ENCODE data around the gene NUAK2. TPM values are rescaled to one million over a fixed set of nuclear protein-coding genes. Genes with fewer than 3 reads are reported as not detected.

Gene NUAK2
- total RNA-seq, 4 donors from 2014 or later, result 22.0 to 40.0 (median 30.9) TPM

DNA sequence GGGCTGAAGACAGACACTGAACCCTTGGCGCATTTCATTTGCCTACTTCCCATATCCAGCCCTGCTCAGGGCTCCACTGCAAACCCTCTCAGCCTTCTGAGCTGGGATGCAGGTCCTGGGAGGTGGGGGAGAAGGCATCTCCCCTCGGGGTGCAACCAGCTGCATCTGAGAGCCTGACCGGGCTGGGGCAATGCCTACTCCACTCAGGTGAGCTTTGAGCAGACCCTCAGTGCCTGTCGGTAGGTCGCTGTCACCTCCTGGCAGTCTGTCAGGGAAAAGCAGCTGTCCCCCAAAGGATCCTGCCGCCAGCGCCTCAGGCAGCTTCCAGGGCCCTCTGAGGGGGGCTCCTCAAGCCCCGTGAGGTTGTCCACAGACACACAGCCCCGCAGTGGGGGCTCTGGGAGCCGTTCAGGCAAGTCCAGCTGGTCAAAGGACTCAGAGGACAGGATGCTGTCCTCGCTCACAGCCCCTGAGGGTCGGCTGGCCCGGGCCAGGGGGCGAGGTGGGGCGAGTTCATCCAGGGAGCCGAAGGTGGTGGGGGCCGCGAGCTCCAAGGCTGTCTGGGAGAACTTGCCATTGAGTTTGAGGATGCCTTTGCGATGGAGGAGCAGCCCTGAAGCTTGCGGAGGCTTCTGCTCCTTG is 18.2 kb downstream of the NUAK2 start:
- Histone ChIP-seq H3K4me3 (no peak overlapping the region), H3K36me3 (peaks cover 0 to 55% (median 0%) of the 10 kb centered on the region in 3 donors), H3K4me1 (peaks cover 8 to 47% (median 14%) of the 10 kb centered on the region in 4 donors)

GRCh38 chr1:205301842-205302588 is 19.5 kb downstream of the NUAK2 start:
- Histone ChIP-seq H3K4me3 (no peak overlapping the region), H3K36me3 (peaks cover 0 to 44% (median 0%) of the 10 kb centered on the region in 3 donors), H3K27me3 (no peaks in the 10 kb centered on the region), H3K9me3 (no peaks in the 10 kb centered on the region), H3K4me1 (peaks cover 8 to 37% (median 13%) of the 10 kb centered on the region in 4 donors), H3K27ac (peak overlapping the region in 3 of 4 donors; percentile 24 to 60 (median 52))
- TF ChIP-seq POLR2A (IDR thresholded peaks at IDR 0.05) (no peak), CTCF (IDR thresholded peaks at IDR 0.05) (no peak)
- DNase-seq, result peak in 2 of 3 donors; percentile 58 to 81

More for the DNA sequence above, 18.2 kb downstream of the NUAK2 start:
- DNase-seq, result no peak
- no peak for TF ChIP-seq CTCF (IDR thresholded peaks at IDR 0.05)
- TF ChIP-seq POLR2A (IDR thresholded peaks at IDR 0.05), result no peak
- H3K27ac ChIP-seq, result peak overlapping the region in 1 of 4 donors; percentile 4
- H3K27me3 ChIP-seq, result no peaks in the 10 kb centered on the region
- H3K9me3 ChIP-seq, result no peaks in the 10 kb centered on the region

GRCh38 chr1:205301205-205301821 is 20.2 kb downstream of the NUAK2 start:
- DNase-seq, result peak; percentile 66 to 81 (median 78)
- H3K4me3 ChIP-seq, result no peak overlapping the region

DNA sequence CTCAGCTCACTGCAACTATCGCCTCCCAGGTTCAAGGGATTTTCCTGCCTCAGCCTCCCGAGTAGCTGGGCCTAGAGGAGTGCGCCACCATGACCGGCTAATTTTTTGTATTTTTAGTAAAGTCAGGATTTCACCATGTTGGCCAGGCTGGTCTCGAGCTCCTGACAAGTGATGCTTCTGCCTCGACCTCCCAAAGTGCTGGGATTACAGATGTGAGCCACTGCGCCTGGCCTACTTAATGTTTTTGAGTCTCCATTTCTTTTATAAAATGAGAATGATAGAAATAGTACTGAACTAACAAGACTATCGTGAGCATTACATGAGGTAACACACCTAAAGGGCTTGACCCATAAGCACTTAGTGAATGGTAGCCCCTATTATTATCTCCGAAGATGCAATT is 21.4 kb downstream of the NUAK2 start:
- H3K4me3 ChIP-seq, result no peak overlapping the region

More at GRCh38 chr1:205301205-205301821, 20.2 kb downstream of the NUAK2 start:
- Histone ChIP-seq H3K4me1 (peaks cover 8 to 30% (median 10%) of the 10 kb centered on the region in 4 donors), H3K36me3 (peaks cover 0 to 37% (median 0%) of the 10 kb centered on the region in 3 donors), H3K9me3 (no peaks in the 10 kb centered on the region), H3K27me3 (no peaks in the 10 kb centered on the region), H3K27ac (peak overlapping the region in 3 of 4 donors; percentile 24 to 60 (median 52))
- no peak for TF ChIP-seq POLR2A (IDR thresholded peaks at IDR 0.05)
- no peak for TF ChIP-seq CTCF (IDR thresholded peaks at IDR 0.05)

More for the DNA sequence above, 21.4 kb downstream of the NUAK2 start:
- DNase-seq, result no peak
- Histone ChIP-seq H3K27ac (peak overlapping the region in 1 of 4 donors; percentile 60), H3K27me3 (no peaks in the 10 kb centered on the region), H3K36me3 (peaks cover 0 to 26% (median 0%) of the 10 kb centered on the region in 3 donors), H3K4me1 (peaks cover 7 to 34% (median 10%) of the 10 kb centered on the region in 4 donors), H3K9me3 (no peaks in the 10 kb centered on the region)
- no peak for TF ChIP-seq POLR2A (IDR thresholded peaks at IDR 0.05)
- no peak for TF ChIP-seq CTCF (IDR thresholded peaks at IDR 0.05)
